K562 treated with DMSO at 1 percent for 48 hours (cell line): ENCODE measurements around the gene OR6K2. TPM values are rescaled to one million over a fixed set of nuclear protein-coding genes. Genes with fewer than 3 reads are reported as not detected.

ENCODE experiments used
- total RNA-seq: library from RNA; unstranded; fragments of 300-600 nt; gene quantifications from 2 replicates; pipeline ENCODE4 v1.2.3, GENCODE V29; 2022; ENCODE audit warnings: low replicate concordance; ENCODE audit errors: extremely low read depth

The OR6K2 gene, protein sequence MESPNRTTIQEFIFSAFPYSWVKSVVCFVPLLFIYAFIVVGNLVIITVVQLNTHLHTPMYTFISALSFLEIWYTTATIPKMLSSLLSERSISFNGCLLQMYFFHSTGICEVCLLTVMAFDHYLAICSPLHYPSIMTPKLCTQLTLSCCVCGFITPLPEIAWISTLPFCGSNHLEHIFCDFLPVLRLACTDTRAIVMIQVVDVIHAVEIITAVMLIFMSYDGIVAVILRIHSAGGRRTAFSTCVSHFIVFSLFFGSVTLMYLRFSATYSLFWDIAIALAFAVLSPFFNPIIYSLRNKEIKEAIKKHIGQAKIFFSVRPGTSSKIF
- not detected in 2 replicates for total RNA-seq

DNA sequence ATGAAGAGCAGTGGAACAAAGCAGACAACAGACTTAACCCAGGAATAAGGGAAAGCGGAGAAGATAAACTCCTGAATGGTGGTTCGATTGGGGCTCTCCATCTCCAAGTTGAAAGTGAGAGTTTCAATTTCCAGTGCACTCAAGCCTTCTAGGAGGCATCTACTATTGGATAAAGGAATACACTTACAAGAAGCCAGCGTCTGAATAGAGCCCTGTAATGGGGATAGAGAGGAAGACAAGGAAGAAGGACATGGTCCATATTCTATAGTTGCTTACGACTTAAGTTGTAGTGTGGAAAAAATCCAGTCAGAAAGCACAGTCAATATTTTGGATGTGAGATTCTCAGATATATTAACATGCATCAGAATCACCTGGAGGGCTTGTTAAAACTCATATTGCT, at the start of gene OR6K2:
OR6K2 (minus strand) TSS at position 101 of the 400 bp plus-strand sequence; CDS start at position 101, 0 bp downstream.

DNA sequence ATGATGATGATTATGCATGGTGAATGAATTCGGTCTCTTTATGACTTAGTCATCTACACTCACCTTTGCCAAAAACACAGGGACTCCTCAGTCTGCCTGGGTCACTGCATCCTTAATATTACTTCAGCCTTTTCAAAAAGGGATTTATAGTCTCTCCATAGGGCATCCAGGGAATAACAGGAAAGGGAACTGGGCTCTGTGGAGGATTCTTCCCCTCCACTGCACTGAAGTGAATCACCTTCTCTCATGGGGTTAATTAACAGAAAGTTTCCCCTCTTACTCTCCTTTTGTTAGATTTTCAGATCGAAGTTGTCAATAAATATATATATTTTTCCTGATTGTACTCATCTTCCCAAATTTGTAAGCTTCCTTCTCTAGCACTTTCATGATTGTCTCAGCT, 20.2 kb upstream of the OR6K2 start, which contains the start of gene OR6K3:
OR6K3 (minus strand) TSS at position 101 of the 400 bp plus-strand sequence. CDS start 2,605 bp downstream, outside the sequence.

GRCh38 chr1:158686111-158687009, 14.1 kb downstream of the OR6K2 start, which contains the start of gene SPTA1:
SPTA1 (minus strand) TSS chr1:158686715; CDS start chr1:158686517, 198 bp downstream.

Other genes starting within 250 kb of the OR6K2 start
- not detected in 2 replicates for gene OR10K1, start 238.8 kb downstream of the OR6K2 start, total RNA-seq
- gene OR10R2, start 228.4 kb downstream of the OR6K2 start, total RNA-seq: not detected in 2 replicates
- gene OR6Y1, start 146.2 kb downstream of the OR6K2 start, total RNA-seq: not detected in 2 replicates
- not detected in 2 replicates for gene OR6P1, start 130.1 kb downstream of the OR6K2 start, total RNA-seq
- not detected in 2 replicates for gene OR10X1, start 120.8 kb downstream of the OR6K2 start, total RNA-seq
- not detected in 2 replicates for gene OR10Z1, start 95.4 kb downstream of the OR6K2 start, total RNA-seq
- gene SPTA1, start 13.9 kb downstream of the OR6K2 start, total RNA-seq: not detected in 2 replicates
- not detected in 2 replicates for gene OR6K3, start 20.1 kb upstream of the OR6K2 start, total RNA-seq
- not detected in 2 replicates for gene OR6K6, start 54.1 kb upstream of the OR6K2 start, total RNA-seq
- gene OR6N1, start 71.5 kb upstream of the OR6K2 start, total RNA-seq: not detected in 2 replicates
- not detected in 2 replicates for gene OR6N2, start 80.6 kb upstream of the OR6K2 start, total RNA-seq
- gene MNDA, start 130.7 kb upstream of the OR6K2 start, total RNA-seq: not detected in 2 replicates
- gene PYHIN1, start 230.9 kb upstream of the OR6K2 start, total RNA-seq: not detected in 2 replicates